AG09319 (cell line): Measurements from ENCODE around the gene USP5.

Source experiments
- DNase-seq: peaks from one replicate; pipeline ENCODE4 v3.0.0-alpha.2; 2010; ENCODE audit warnings: low read depth; ENCODE audit errors: extremely low read depth
- CTCF ChIP-seq: IDR thresholded peaks from 2 replicates; pipeline ENCODE4 v1.5.1; 2011; ENCODE audit warnings: low read depth, mild to moderate bottlenecking, inconsistent platforms, low read length, moderate library complexity

The USP5 gene

GRCh38 chr12:6912164-6912935, 60.4 kb downstream of the USP5 start:
- TF ChIP-seq CTCF, result no peak
- no peak for DNase-seq

- no peak for DNase-seq
- no peak for TF ChIP-seq CTCF
Observed at GRCh38 chr12:6914246-6914946, 62.4 kb downstream of the USP5 start, which contains the start of gene ENO2. ENO2 (plus strand) TSS chr12:6914580; CDS start chr12:6915833, 1,253 bp downstream.

GRCh38 chr12:6914947-6915788, 63.2 kb downstream of the USP5 start:
- DNase-seq, result no peak

GRCh38 chr12:6915789-6916285, 63.9 kb downstream of the USP5 start:
- TF ChIP-seq CTCF, result no peak
- DNase-seq, result no peak

More at GRCh38 chr12:6914947-6915788, 63.2 kb downstream of the USP5 start:
- no peak for TF ChIP-seq CTCF
